AG09309 (cell line): Measurements from ENCODE around the gene TMEM63B.
A peak's percentile ranks its signal among the peaks of the same experiment; 100 is the strongest.

Experiments used
- DNase-seq: peaks from one replicate; pipeline ENCODE4 v3.0.0-alpha.2; 2010; ENCODE audit warnings: low read depth
- H3K4me3 ChIP-seq: 2 replicates; pipeline ENCODE4 v1.5.1; 2011; ENCODE audit warnings: mild to moderate bottlenecking, low read depth, low read length, moderate library complexity; ENCODE audit not compliant: control insufficient read depth
- CTCF ChIP-seq: IDR thresholded peaks from 2 replicates; pipeline ENCODE4 v1.5.1; 2011; ENCODE audit warnings: mild to moderate bottlenecking, low read depth, low read length, inconsistent platforms; ENCODE audit not compliant: insufficient read depth, control insufficient read depth; ENCODE audit errors: missing control alignments

The TMEM63B gene

GRCh38 chr6:44127186-44128019 lies at the start of gene TMEM63B, which contains the start of gene MRPL14:
Gene TMEM63B (plus strand): TSS chr6:44127554. CDS start chr6:44134585, 7,031 bp downstream.
Gene MRPL14 (minus strand): TSS chr6:44127452. CDS start chr6:44116611, 10,841 bp downstream.
- H3K4me3 ChIP-seq, result peak within 1 kb of the TSS; percentile 79
- DNase-seq, result no peak
- TF ChIP-seq CTCF, result no peak

- no peak for DNase-seq
- H3K4me3 ChIP-seq, result no peak overlapping the region
- no peak for TF ChIP-seq CTCF
Measured at GRCh38 chr6:44078219-44078826, 49.0 kb upstream of the TMEM63B start.

- no peak for DNase-seq
- peak; percentile 88 for TF ChIP-seq CTCF
- no peak overlapping the region for H3K4me3 ChIP-seq
Measured at GRCh38 chr6:44078827-44079671, 48.3 kb upstream of the TMEM63B start.

- H3K4me3 ChIP-seq, result no peak overlapping the region
- no peak for DNase-seq
- no peak for TF ChIP-seq CTCF
Measured at GRCh38 chr6:44079672-44080071, 47.7 kb upstream of the TMEM63B start.

GRCh38 chr6:44080561-44081521 lies 46.5 kb upstream of the TMEM63B start:
- TF ChIP-seq CTCF, result no peak
- no peak for DNase-seq
- no peak overlapping the region for H3K4me3 ChIP-seq
